Adipocyte (in vitro differentiated cells): ENCODE results near the gene DNAJC6.

Experiments
- DNase-seq: peaks from one replicate; pipeline ENCODE4 v3.0.0-alpha.2; 2015; ENCODE audit warnings: low read depth
- H3K27me3 ChIP-seq: replicated peaks from 2 replicates; pipeline ENCODE4 v1.7.0; 2013; ENCODE audit warnings: mild to moderate bottlenecking, low read length, moderate library complexity; ENCODE audit not compliant: control insufficient read depth, insufficient read depth
- H3K36me3 ChIP-seq: 2 replicates; pipeline ENCODE4 v1.7.0; 2013; ENCODE audit warnings: low read length, mild to moderate bottlenecking, moderate library complexity; ENCODE audit not compliant: control insufficient read depth, insufficient read depth, severe bottlenecking
- H3K4me1 ChIP-seq: 2 replicates; pipeline ENCODE4 v1.7.0; 2013; ENCODE audit warnings: mild to moderate bottlenecking, low read length, moderate library complexity; ENCODE audit not compliant: control insufficient read depth, insufficient read depth
- H3K4me3 ChIP-seq: 2 replicates; pipeline ENCODE4 v1.7.0; 2013; ENCODE audit warnings: mild to moderate bottlenecking, low read length, moderate library complexity
- H3K9ac ChIP-seq: 2 replicates; pipeline ENCODE4 v1.7.0; 2013; ENCODE audit warnings: mild to moderate bottlenecking, low read length, moderate library complexity
- H3K9me3 ChIP-seq: 2 replicates; pipeline ENCODE4 v1.7.0; 2013; ENCODE audit warnings: mild to moderate bottlenecking, low read length, moderate library complexity; ENCODE audit not compliant: control insufficient read depth

Gene DNAJC6

GRCh38 chr1:65388908-65389695, 79.8 kb downstream of the DNAJC6 start:
- H3K27me3 ChIP-seq, result no peaks in the 10 kb centered on the region
- peaks cover 7% of the 10 kb centered on the region for H3K4me1 ChIP-seq
- H3K9me3 ChIP-seq, result no peaks in the 10 kb centered on the region
- no peak overlapping the region for H3K9ac ChIP-seq
- H3K36me3 ChIP-seq, result peaks cover 16% of the 10 kb centered on the region
- H3K4me3 ChIP-seq, result no peak overlapping the region
- DNase-seq, result no peak

GRCh38 chr1:65392497-65392896, 83.2 kb downstream of the DNAJC6 start:
- no peak for DNase-seq
- Histone ChIP-seq H3K27me3 (no peaks in the 10 kb centered on the region), H3K9me3 (no peaks in the 10 kb centered on the region), H3K36me3 (peaks cover 23% of the 10 kb centered on the region), H3K9ac (no peak overlapping the region), H3K4me1 (peaks cover 15% of the 10 kb centered on the region), H3K4me3 (no peak overlapping the region)

- H3K9ac ChIP-seq, result no peak overlapping the region
- peak; percentile 58 for DNase-seq
- peaks cover 23% of the 10 kb centered on the region for H3K36me3 ChIP-seq
Measured at GRCh38 chr1:65393347-65393746, 84.0 kb downstream of the DNAJC6 start.

GRCh38 chr1:65393928-65394327, 84.6 kb downstream of the DNAJC6 start:
- H3K36me3 ChIP-seq, result peaks cover 21% of the 10 kb centered on the region
- no peak overlapping the region for H3K4me3 ChIP-seq
- no peak for DNase-seq
- H3K9me3 ChIP-seq, result no peaks in the 10 kb centered on the region
- H3K4me1 ChIP-seq, result peaks cover 15% of the 10 kb centered on the region
- no peak overlapping the region for H3K9ac ChIP-seq
- H3K27me3 ChIP-seq, result no peaks in the 10 kb centered on the region

More at GRCh38 chr1:65393347-65393746, 84.0 kb downstream of the DNAJC6 start:
- Histone ChIP-seq H3K4me3 (no peak overlapping the region), H3K27me3 (no peaks in the 10 kb centered on the region), H3K4me1 (peaks cover 15% of the 10 kb centered on the region), H3K9me3 (no peaks in the 10 kb centered on the region)

- H3K4me3 ChIP-seq, result no peak overlapping the region
- H3K9ac ChIP-seq, result no peak overlapping the region
- peaks cover 11% of the 10 kb centered on the region for H3K36me3 ChIP-seq
- peak; percentile 36 for DNase-seq
- peaks cover 15% of the 10 kb centered on the region for H3K4me1 ChIP-seq
- no peaks in the 10 kb centered on the region for H3K27me3 ChIP-seq
- no peaks in the 10 kb centered on the region for H3K9me3 ChIP-seq
Measured at GRCh38 chr1:65395887-65396612, 86.7 kb downstream of the DNAJC6 start.

- DNase-seq, result no peak
- Histone ChIP-seq H3K4me1 (peaks cover 20% of the 10 kb centered on the region), H3K4me3 (no peak overlapping the region), H3K27me3 (no peaks in the 10 kb centered on the region), H3K9me3 (no peaks in the 10 kb centered on the region), H3K9ac (no peak overlapping the region), H3K36me3 (peaks cover 8% of the 10 kb centered on the region)
Measured at GRCh38 chr1:65398083-65398482, 88.7 kb downstream of the DNAJC6 start.

- Histone ChIP-seq H3K4me3 (no peak overlapping the region), H3K9me3 (no peaks in the 10 kb centered on the region), H3K36me3 (peaks cover 8% of the 10 kb centered on the region), H3K9ac (no peak overlapping the region), H3K27me3 (no peaks in the 10 kb centered on the region), H3K4me1 (peaks cover 13% of the 10 kb centered on the region)
- no peak for DNase-seq
Measured at GRCh38 chr1:65399003-65399402, 89.7 kb downstream of the DNAJC6 start.

- Histone ChIP-seq H3K9ac (no peak overlapping the region), H3K36me3 (no peaks in the 10 kb centered on the region), H3K4me3 (no peak overlapping the region), H3K27me3 (no peaks in the 10 kb centered on the region), H3K9me3 (no peaks in the 10 kb centered on the region), H3K4me1 (peaks cover 5% of the 10 kb centered on the region)
- DNase-seq, result no peak
Measured at GRCh38 chr1:65401612-65402011, 92.3 kb downstream of the DNAJC6 start.

- no peak overlapping the region for H3K9ac ChIP-seq
- H3K4me1 ChIP-seq, result peaks cover 5% of the 10 kb centered on the region
- peak; percentile 46 for DNase-seq
- no peaks in the 10 kb centered on the region for H3K27me3 ChIP-seq
- H3K36me3 ChIP-seq, result peaks cover 3% of the 10 kb centered on the region
- no peak overlapping the region for H3K4me3 ChIP-seq
- no peaks in the 10 kb centered on the region for H3K9me3 ChIP-seq
Measured at GRCh38 chr1:65404941-65405340, 95.6 kb downstream of the DNAJC6 start.

- no peak for DNase-seq
Measured at GRCh38 chr1:65407877-65408276, 98.5 kb downstream of the DNAJC6 start.

GRCh38 chr1:65409314-65409713, 100.0 kb downstream of the DNAJC6 start:
- peak; percentile 34 for DNase-seq
- no peaks in the 10 kb centered on the region for H3K4me1 ChIP-seq
- H3K36me3 ChIP-seq, result peaks cover 3% of the 10 kb centered on the region
- no peak overlapping the region for H3K9ac ChIP-seq
- no peaks in the 10 kb centered on the region for H3K27me3 ChIP-seq
- no peaks in the 10 kb centered on the region for H3K9me3 ChIP-seq
- no peak overlapping the region for H3K4me3 ChIP-seq

More at GRCh38 chr1:65407877-65408276, 98.5 kb downstream of the DNAJC6 start:
- no peak overlapping the region for H3K4me3 ChIP-seq
- H3K27me3 ChIP-seq, result no peaks in the 10 kb centered on the region
- no peak overlapping the region for H3K9ac ChIP-seq
- peaks cover 3% of the 10 kb centered on the region for H3K36me3 ChIP-seq
- no peaks in the 10 kb centered on the region for H3K4me1 ChIP-seq
- no peaks in the 10 kb centered on the region for H3K9me3 ChIP-seq
